Thyroid gland (tissue), 4 donors: ENCODE results near the gene MIEN1.

Experiments used
- POLR2A ChIP-seq, 2 donors: fragments of 450-650 bp; IDR thresholded peaks; one replicate each; pipeline ENCODE4 v1.6.1; 2017; ENCODE audit warnings: antibody characterized with exemption in 2 of 2, mild to moderate bottlenecking in 2 of 2, moderate library complexity in 1 of 2
- TF ChIP-seq, protein P1 (sequence below), 6 experiments: fragments of 200-600 bp in 3 of 6; fragments of 450-650 bp in 3 of 6; sonication (generic) in 3 of 6; IDR thresholded peaks; one replicate each; pipeline ENCODE4 v1.5.1; 2016 to 2019; ENCODE audit warnings: antibody characterized with exemption in 6 of 6, mild to moderate bottlenecking in 2 of 6, inconsistent platforms in 1 of 6, moderate library complexity in 1 of 6

DNA sequence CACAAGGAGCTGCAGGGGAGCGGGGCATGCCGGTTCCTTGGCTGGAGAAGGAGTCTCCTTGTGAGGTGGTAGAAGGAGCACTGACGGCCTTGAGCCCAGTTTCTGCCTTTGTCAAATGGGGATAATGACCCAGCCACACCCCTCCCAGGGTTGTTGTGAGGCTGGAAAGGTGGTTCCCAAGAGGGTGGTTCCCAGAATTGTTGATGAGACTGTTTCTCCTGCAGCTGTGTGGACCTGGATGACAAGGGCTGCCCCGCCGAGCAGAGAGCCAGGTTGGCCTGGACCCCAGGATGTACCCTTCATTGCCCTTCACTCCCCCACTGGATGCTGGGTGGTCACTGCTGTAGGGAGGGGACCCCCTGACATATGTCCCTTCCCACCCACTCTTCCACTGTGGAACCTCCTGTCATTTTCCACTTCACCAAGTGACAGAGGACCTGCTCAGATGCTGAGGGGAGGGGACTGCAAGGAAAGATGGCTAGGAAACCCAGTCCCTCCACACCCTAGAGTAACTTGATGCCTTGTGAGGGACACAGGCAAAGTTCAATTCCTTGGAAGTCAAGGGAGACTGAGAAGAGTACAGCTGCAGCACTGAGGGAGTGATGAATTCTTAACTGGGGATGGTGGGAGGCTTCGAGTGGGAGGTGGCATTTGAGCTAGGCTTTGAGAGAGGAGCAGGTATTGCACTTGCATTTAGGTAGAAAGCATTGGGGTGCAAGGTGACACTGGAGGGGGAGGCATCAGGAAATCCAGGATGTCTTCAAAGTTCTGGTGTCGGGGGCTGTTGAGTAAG, 10.6 kb downstream of the MIEN1 start:
- TF ChIP-seq, protein P1, sequence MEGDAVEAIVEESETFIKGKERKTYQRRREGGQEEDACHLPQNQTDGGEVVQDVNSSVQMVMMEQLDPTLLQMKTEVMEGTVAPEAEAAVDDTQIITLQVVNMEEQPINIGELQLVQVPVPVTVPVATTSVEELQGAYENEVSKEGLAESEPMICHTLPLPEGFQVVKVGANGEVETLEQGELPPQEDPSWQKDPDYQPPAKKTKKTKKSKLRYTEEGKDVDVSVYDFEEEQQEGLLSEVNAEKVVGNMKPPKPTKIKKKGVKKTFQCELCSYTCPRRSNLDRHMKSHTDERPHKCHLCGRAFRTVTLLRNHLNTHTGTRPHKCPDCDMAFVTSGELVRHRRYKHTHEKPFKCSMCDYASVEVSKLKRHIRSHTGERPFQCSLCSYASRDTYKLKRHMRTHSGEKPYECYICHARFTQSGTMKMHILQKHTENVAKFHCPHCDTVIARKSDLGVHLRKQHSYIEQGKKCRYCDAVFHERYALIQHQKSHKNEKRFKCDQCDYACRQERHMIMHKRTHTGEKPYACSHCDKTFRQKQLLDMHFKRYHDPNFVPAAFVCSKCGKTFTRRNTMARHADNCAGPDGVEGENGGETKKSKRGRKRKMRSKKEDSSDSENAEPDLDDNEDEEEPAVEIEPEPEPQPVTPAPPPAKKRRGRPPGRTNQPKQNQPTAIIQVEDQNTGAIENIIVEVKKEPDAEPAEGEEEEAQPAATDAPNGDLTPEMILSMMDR (IDR thresholded peaks at IDR 0.05), result no peak
- TF ChIP-seq POLR2A (IDR thresholded peaks at IDR 0.05), result no peak
